Natural killer cell (primary cell): ENCODE data around the gene WASF2. TPM values are rescaled to one million over a fixed set of nuclear protein-coding genes. Genes with fewer than 3 reads are reported as not detected.
A peak's percentile ranks its signal among the peaks of the same experiment; 100 is the strongest.

ENCODE experiments used
- ATAC-seq, 3 donors: fragments of 150-1000 bp in 2 of 3; fragments of 200-7000 bp in 1 of 3; cut with Tn5 transposase; 1 replicate in 1 of 3; 2 replicates in 2 of 3; pipeline ENCODE4 v1.10.0; 2021; ENCODE audit warnings: mild to moderate bottlenecking in 2 of 3, moderate library complexity in 2 of 3
- DNase-seq, 2 donors: peaks; one replicate each; pipeline versions ENCODE4 v3.0.0 to v3.0.0-alpha.2; 2013 to 2021; ENCODE audit warnings: mixed read lengths in 1 of 2
- H3K27ac ChIP-seq: one replicate; pipeline ENCODE4 v1.5.1; 2013; ENCODE audit warnings: mild to moderate bottlenecking, low read length
- H3K27me3 ChIP-seq: one replicate; pipeline ENCODE4 v1.6.1; 2013; ENCODE audit warnings: low read length; ENCODE audit not compliant: control insufficient read depth, insufficient read depth
- H3K36me3 ChIP-seq: one replicate; pipeline ENCODE4 v1.6.1; 2013; ENCODE audit warnings: low read length; ENCODE audit not compliant: control insufficient read depth, insufficient read depth
- H3K4me1 ChIP-seq: one replicate; pipeline ENCODE4 v1.6.1; 2013; ENCODE audit warnings: low read length; ENCODE audit not compliant: control insufficient read depth, insufficient read depth
- H3K4me3 ChIP-seq: one replicate; pipeline ENCODE4 v1.5.1; 2013; ENCODE audit warnings: low read length
- H3K9me3 ChIP-seq: one replicate; pipeline ENCODE4 v1.6.1; 2013; ENCODE audit warnings: low read length; ENCODE audit not compliant: control insufficient read depth, insufficient read depth
- H3K27ac Mint-ChIP-seq, 2 donors: one replicate each; pipeline ENCODE4 v1.8.0; 2022; ENCODE audit warnings: mild to moderate bottlenecking in 2 of 2, mixed read lengths in 2 of 2, moderate library complexity in 1 of 2
- H3K27me3 Mint-ChIP-seq, 2 donors: one replicate each; pipeline ENCODE4 v1.8.0; 2022; ENCODE audit warnings: low read depth in 2 of 2, mixed read lengths in 2 of 2
- H3K36me3 Mint-ChIP-seq: one replicate; pipeline ENCODE4 v1.8.0; 2022; ENCODE audit warnings: mixed read lengths
- H3K4me1 Mint-ChIP-seq, 2 donors: one replicate each; pipeline ENCODE4 v1.8.0; 2022; ENCODE audit warnings: mixed read lengths in 2 of 2
- H3K4me3 Mint-ChIP-seq: one replicate; pipeline ENCODE4 v1.8.0; 2022; ENCODE audit warnings: mild to moderate bottlenecking, moderate library complexity, mixed read lengths
- H3K9me3 Mint-ChIP-seq, 2 donors: one replicate each; pipeline ENCODE4 v1.8.0; 2022; ENCODE audit warnings: mixed read lengths in 2 of 2
- CTCF ChIP-seq: fragments of 200-600 bp; IDR thresholded peaks from one replicate; pipeline ENCODE4 v1.8.0; 2022; ENCODE audit warnings: antibody characterized with exemption
- WGBS: methylation state at CpG from one replicate; pipeline ENCODE4 v1.1.7; 2013; ENCODE audit warnings: missing lambda C conversion rate; ENCODE audit not compliant: insufficient coverage; 5-methylcytosine and 5-hydroxymethylcytosine counted together
- intact Hi-C: fragments of 100-400 bp; cut with micrococcal nuclease; formaldehyde crosslinking; loops from one replicate; pipeline ENCODE4 v1.14.2; 2022
- total RNA-seq, 4 donors: library from RNA; stranded (reverse); fragments of 120-200 nt in 1 of 4; gene quantifications; one replicate each; pipeline versions ENCODE4 v1.2.3 to v1.2.4, GENCODE V29; 2013 to 2022

The WASF2 gene
- total RNA-seq, 3 donors from 2014 or later (not counting 1 experiment from before 2014, with no cell fraction given): 137 to 153 (median 143) TPM

- peak; percentile 75 to 80 (median 78) for ATAC-seq
- peak; percentile 68 to 86 for DNase-seq
- Histone ChIP-seq H3K9me3 (no peaks in the 10 kb centered on the region), H3K27me3 (no peaks in the 10 kb centered on the region), H3K4me3 (peak overlapping the region; percentile 66), H3K36me3 (no peaks in the 10 kb centered on the region), H3K27ac (peak overlapping the region; percentile 26), H3K4me1 (peaks cover 57% of the 10 kb centered on the region)
- Mint-ChIP-seq H3K36me3 (no peaks in the 10 kb centered on the region), H3K4me1 (peaks cover 12 to 42% of the 10 kb centered on the region in 2 donors), H3K27ac (peak overlapping the region; percentile 41 to 82), H3K27me3 (no peaks in the 10 kb centered on the region), H3K4me3 (peak overlapping the region; percentile 92), H3K9me3 (no peaks in the 10 kb centered on the region)
- intact Hi-C loops: no loop called here
- WGBS: 5% methylated on average over 40 of the region's 40 CpGs
- no peak for TF ChIP-seq CTCF
These were observed 124.4 kb downstream of the WASF2 start for GRCh38 chr1:27365372-27366112.

GRCh38 chr1:27364696-27365371 lies 125.1 kb downstream of the WASF2 start:
- Mint-ChIP-seq H3K27ac (peak overlapping the region; percentile 41 to 82), H3K27me3 (no peaks in the 10 kb centered on the region), H3K4me3 (peak overlapping the region; percentile 92), H3K9me3 (no peaks in the 10 kb centered on the region), H3K4me1 (peaks cover 17 to 49% of the 10 kb centered on the region in 2 donors), H3K36me3 (no peaks in the 10 kb centered on the region)
- intact Hi-C loops: no loop called here
- Histone ChIP-seq H3K27ac (no peak overlapping the region), H3K9me3 (no peaks in the 10 kb centered on the region), H3K4me3 (no peak overlapping the region), H3K4me1 (peaks cover 58% of the 10 kb centered on the region), H3K27me3 (no peaks in the 10 kb centered on the region), H3K36me3 (no peaks in the 10 kb centered on the region)
- DNase-seq (no peak), ATAC-seq (no peak)
- 83% methylated on average over 11 of the region's 11 CpGs for WGBS
- TF ChIP-seq CTCF: no peak

DNA sequence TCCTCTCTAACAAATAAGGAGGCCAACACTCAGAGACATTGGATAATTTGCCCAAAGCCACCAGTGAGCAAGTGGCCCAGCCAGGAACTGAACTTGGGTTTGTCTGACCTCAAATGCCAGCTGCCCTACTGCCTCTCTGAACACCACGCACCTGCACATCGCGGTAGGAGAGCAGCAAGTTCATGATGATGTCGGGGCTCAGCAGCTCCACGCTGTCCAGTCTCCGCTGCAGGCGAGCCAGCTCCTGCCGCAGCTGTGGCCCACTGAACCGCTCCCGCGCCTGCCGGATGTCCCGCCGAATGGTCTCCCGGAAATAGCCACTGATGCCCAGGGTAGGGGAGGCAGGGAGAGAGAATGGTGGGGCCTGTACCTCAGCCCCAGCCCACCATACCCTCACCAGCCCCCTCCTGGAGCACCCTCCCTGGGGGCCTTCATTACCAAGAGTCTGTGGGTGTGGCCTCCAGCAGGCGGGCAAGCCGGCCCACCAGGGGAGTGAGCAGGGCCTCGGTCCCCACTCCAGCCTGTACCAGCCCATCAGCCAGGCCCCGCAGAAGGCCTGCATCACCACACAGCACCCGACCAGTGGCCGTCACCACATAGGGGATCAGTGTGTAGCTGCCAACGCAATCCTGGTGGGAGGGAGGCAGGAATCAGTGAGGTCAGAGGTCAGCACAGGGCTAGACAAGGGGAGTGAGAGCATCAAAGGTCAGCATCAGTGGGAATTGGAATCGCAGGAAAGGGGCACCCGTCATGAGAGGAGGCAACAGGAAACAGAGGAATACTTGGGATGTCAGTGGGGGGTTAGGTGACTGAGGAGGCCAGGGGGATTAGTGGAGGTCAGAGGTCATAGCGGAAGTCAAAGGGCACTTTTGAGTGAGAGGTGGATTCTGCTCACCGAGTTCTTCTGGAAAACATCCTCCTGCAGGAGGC lies 125.9 kb downstream of the WASF2 start:
- H3K4me3 ChIP-seq: no peak overlapping the region
- intact Hi-C loops: no loop called here
- no peak overlapping the region for H3K27ac Mint-ChIP-seq
- 90% methylated on average over 25 of the region's 26 CpGs for WGBS
- DNase-seq: no peak
- no peak for ATAC-seq
- peaks cover 56% of the 10 kb centered on the region for H3K4me1 ChIP-seq
- H3K4me3 Mint-ChIP-seq: peak overlapping the region; percentile 32
- H3K27me3 Mint-ChIP-seq: no peaks in the 10 kb centered on the region
- H3K36me3 ChIP-seq: no peaks in the 10 kb centered on the region
- no peaks in the 10 kb centered on the region for H3K9me3 ChIP-seq
- no peak for TF ChIP-seq CTCF
- H3K4me1 Mint-ChIP-seq: peaks cover 24 to 54% of the 10 kb centered on the region in 2 donors
- no peaks in the 10 kb centered on the region for H3K9me3 Mint-ChIP-seq
- no peaks in the 10 kb centered on the region for H3K36me3 Mint-ChIP-seq
- no peak overlapping the region for H3K27ac ChIP-seq
- no peaks in the 10 kb centered on the region for H3K27me3 ChIP-seq
